Measurements from ENCODE around the gene HOXC9.

- TF ChIP-seq CTCF (IDR thresholded peaks at IDR 0.05) = no peak
- no peak for TF ChIP-seq POLR2A (IDR thresholded peaks at IDR 0.05)
These were observed 49.6 kb upstream of the HOXC9 start for GRCh38 chr12:53950437-53950773.
